ENCODE data around the gene MUSK.
"Not testable (repeated sequence)": the region's sequence is repeated elsewhere in the genome, so short reads cannot be mapped to it uniquely, and the experiment has no call there.

Gene MUSK

DNA sequence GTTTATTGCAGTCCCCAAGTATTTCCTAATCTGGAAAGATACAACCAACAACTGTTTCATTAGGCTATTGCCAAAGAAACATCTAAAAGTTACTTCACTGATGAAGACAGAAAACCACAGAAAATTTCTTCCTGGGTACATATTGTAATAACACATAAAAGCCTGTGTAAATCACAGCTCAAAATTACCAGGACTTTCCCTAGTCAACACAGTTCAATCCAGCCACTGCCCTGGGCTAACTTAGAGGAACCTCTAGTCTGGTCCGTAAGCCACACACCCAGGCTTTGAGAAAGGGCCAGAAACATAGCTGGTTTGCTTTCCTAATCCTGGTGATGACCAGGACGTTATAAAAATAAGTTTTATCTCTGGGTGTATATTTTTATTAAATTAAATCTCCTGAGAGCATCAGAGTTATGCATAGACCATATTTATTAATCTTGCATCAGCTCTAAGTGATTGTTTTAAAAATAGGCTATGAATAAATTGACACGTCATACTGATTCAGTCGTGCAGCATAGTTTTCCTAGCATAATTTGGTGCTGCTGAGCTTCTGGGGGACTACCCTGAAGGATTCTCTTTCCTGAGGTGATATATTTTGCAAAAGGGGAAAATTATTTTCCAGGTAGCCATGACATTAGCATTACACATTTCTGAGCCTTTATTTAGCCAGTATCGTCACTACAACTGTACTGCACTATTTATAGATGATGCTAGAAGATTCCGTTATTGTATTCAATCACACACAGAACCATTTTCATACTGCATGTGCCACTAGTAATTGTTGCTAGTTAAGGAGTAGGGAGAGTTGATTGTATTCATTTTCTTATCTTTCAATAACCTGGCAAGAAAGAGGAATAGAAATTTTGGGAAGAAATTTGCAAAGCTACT lies 12.6 kb upstream of the MUSK start:
- FAIRE-seq (peak; percentile 84), DNase-seq (ENCODE audit: insufficient read length, low spot score) (no peak)
- TF ChIP-seq POLR2A (IDR thresholded peaks at IDR 0.05; ENCODE audit: low read depth, low read length) = no peak

DNA sequence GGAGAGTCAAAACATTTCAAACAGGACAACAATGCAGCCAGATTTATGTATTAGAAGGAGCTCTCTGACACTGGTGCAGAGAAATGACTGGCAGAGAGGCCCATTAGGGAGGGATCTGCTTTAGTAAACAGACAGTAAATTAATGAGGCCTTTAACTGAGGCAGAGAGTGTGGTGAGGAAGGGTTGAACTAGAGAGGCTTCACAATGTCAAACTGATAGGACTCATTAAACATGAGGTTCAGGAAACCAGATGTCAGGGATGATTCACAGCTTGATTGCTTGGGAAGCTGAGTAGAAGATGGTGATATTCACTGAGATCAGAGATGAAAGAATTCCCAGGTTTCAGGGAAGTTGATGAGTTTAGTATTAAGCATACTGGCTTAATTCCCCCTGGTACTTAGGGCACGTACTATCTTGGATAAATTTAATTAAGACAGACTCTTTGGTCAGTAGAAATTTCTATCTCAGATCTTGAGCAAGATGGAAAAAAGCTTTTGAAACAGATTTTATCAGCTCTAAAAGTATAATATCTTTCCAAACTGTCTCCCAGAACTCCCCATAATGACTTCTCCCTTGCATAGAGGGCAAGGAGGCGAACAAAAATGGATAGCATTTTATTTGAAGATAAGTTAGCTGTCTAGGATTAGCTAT lies 8.6 kb upstream of the MUSK start:
- no peak for TF ChIP-seq POLR2A (IDR thresholded peaks at IDR 0.05; ENCODE audit: low read depth, low read length)
- FAIRE-seq = peak; percentile 100
- no peak for DNase-seq (ENCODE audit: insufficient read length, low spot score)

- no peak for TF ChIP-seq POLR2A (IDR thresholded peaks at IDR 0.05; ENCODE audit: low read depth, low read length)
- DNase-seq (ENCODE audit: insufficient read length, low spot score) (no peak), FAIRE-seq (peak; percentile 84)
These were observed 842 bp downstream of the MUSK start for GRCh38 chr9:110669433-110669832.

- DNase-seq (ENCODE audit: insufficient read length, low spot score) (no peak), FAIRE-seq (peak; percentile 87)
- no peak for TF ChIP-seq POLR2A (IDR thresholded peaks at IDR 0.05; ENCODE audit: low read depth, low read length)
These were observed 3.3 kb downstream of the MUSK start for GRCh38 chr9:110671849-110672248.

- FAIRE-seq (peak; percentile 91), DNase-seq (ENCODE audit: insufficient read length, low spot score) (no peak)
- TF ChIP-seq POLR2A (IDR thresholded peaks at IDR 0.05; ENCODE audit: low read depth, low read length) = no peak
These were observed 4.4 kb downstream of the MUSK start for GRCh38 chr9:110672873-110673510.

DNA sequence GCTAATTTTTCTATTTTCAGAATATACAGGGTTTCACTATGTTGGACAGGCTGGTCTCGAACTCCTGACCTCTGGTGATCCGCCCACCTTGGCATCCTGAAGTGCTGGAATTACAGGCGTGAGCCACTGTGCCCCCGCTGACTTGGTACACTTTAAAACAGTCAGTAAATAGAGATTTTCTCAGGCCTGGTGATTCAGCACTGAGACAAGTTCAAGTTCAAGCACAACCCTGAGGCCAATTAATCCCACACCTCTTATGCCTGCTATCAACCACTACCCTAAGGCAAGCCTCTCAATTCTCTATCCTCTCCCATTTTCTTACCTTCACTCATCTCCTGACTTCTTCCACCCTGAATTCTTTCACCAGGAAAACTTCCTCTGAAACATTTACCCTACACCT lies 18.9 kb downstream of the MUSK start:
- DNase-seq (ENCODE audit: insufficient read length, low spot score) (no peak), FAIRE-seq (peak; percentile 55)
- no peak for TF ChIP-seq POLR2A (IDR thresholded peaks at IDR 0.05; ENCODE audit: low read depth, low read length)

DNA sequence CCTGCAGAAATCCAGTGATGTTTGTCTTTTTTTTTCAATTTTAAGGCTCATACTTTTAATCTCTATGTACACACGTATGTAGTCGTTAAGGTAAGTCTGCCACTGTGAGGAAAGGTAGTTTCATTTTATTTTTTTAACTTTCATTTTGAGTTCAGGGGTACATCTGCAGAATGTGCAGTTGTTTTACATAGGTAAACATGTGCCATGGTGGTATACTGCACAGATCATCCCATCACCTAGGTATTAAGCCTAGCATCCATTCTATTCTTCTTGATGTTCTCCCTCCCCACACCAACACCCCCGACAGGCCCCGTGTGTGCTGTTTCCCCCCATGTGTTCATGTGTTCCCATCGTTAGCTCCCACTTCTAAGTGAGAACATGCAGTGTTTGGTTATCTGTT lies 19.7 kb downstream of the MUSK start:
- FAIRE-seq = peak; percentile 77
- no peak for TF ChIP-seq POLR2A (IDR thresholded peaks at IDR 0.05; ENCODE audit: low read depth, low read length)

DNA sequence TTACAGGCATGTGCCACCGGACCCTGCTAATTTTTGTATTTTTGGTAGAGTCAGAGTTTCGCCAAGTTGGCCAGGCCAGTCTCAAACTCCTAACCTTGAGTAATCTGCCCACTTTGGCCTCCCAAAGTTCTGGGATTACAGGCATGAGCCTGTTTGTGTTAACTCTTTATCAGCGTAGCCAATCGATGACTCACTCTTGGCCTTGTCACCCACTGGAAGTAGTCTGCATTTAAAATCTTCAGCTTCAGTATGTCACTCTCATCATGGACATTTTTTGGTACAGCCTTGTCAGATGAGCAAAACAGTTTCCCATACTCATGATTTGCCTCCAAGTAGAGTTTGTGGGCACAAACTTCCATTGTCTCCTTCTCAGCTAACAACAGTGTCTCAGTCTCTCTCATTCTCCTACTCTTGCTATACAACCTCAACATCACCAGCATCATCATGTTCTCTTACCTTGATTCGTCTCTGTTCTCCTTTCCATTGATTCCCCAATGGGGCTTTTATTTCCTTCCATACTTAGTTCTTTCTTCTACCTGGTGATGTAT lies 22.5 kb downstream of the MUSK start:
- DNase-seq (ENCODE audit: insufficient read length, low spot score) = no peak
- peak; percentile 94 for FAIRE-seq
- TF ChIP-seq POLR2A (IDR thresholded peaks at IDR 0.05; ENCODE audit: low read depth, low read length) = no peak

More for the DNA sequence above, 19.7 kb downstream of the MUSK start:
- no peak for DNase-seq (ENCODE audit: insufficient read length, low spot score)

DNA sequence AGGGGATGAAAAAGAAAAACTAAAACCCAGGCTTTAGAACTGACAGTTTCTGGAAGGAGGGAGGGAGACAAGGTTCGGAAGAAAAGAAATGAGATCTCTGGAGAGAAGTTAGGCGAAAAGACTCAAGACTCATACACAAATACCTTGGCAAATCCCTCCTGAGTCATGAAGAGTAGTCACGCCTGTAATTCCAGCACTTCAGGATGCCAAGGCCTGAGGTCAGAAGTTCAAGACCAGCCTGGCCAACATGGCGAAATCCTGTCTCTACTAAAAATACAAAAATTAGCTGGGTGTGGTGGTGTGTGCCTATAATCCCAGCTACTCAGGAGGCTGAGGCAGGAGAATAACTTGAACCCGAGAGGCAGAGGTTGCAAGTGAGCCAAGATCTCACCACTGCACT lies 27.3 kb downstream of the MUSK start:
- FAIRE-seq = peak; percentile 90
- DNase-seq (ENCODE audit: insufficient read length, low spot score) = not testable (repeated sequence)

GRCh38 chr9:110700953-110701352 lies 32.4 kb downstream of the MUSK start:
- DNase-seq (ENCODE audit: insufficient read length, low spot score) (peak; percentile 9), FAIRE-seq (peak; percentile 98)
- TF ChIP-seq POLR2A (IDR thresholded peaks at IDR 0.05; ENCODE audit: low read depth, low read length) = no peak

DNA sequence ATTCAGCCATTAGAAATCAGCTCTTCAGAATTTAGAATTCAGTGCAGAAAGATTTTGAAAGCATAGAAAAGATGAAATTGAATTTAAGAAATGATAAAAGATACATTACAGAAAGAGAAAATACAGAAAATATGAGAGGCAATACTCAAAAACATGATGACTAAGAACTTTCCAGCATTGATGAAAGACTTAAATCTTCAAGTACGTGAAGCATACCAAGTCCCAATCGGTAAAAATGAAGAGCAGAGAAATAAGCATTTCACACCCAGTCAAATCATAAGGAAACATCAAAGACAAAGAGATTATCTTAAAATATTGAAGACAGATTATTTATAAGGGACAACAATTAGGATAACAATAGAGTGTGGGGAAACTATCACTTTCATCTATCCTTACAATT lies 35.1 kb downstream of the MUSK start:
- DNase-seq (ENCODE audit: insufficient read length, low spot score) (no peak), FAIRE-seq (peak; percentile 52)
- TF ChIP-seq POLR2A (IDR thresholded peaks at IDR 0.05; ENCODE audit: low read depth, low read length) = no peak

- no peak for DNase-seq (ENCODE audit: insufficient read length, low spot score)
- FAIRE-seq = no peak
- TF ChIP-seq POLR2A (IDR thresholded peaks at IDR 0.05; ENCODE audit: low read depth, low read length) = no peak
These were observed 38.8 kb downstream of the MUSK start for GRCh38 chr9:110707419-110707818.

- no peak for TF ChIP-seq POLR2A (IDR thresholded peaks at IDR 0.05; ENCODE audit: low read depth, low read length)
- DNase-seq (ENCODE audit: insufficient read length, low spot score) (no peak), FAIRE-seq (peak; percentile 91)
These were observed 41.8 kb downstream of the MUSK start for GRCh38 chr9:110710420-110710819.

DNA sequence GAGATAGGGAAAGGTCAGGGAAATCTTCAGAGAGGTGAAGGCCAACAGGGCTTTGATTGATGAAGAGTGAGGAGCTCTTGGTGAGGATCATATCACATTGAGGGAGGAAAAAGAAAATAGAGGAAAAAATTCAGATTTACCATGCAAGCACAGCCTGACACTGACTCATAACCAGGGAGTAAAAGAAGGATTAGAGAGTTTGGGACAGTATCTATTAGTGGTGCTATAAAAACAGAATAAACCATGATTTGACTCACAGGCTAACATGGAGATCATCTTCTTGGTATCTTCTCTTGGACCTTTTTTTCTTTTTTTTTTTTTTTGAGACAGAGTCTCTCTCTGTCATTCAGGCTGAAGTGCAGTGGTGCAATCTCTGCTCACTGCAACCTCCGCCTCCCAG lies 44.4 kb downstream of the MUSK start:
- DNase-seq (ENCODE audit: insufficient read length, low spot score) (no peak), FAIRE-seq (no peak)
- TF ChIP-seq POLR2A (IDR thresholded peaks at IDR 0.05; ENCODE audit: low read depth, low read length) = no peak
